Smooth muscle cell (in vitro differentiated cells): ENCODE data around the gene FTL. TPM values are rescaled to one million over a fixed set of nuclear protein-coding genes. Genes with fewer than 3 reads are reported as not detected.
A peak's percentile ranks its signal among the peaks of the same experiment; 100 is the strongest.

Source experiments
- DNase-seq: peaks from one replicate; lab custom pipeline; 2025; ENCODE audit not compliant: unreplicated experiment; lab: John Stamatoyannopoulos, UW
- H2AFZ ChIP-seq: fragments of 200-600 bp; sonication (generic); 2 replicates; pipeline ENCODE4 v1.6.0; 2016; ENCODE audit warnings: antibody characterized with exemption, low read depth, mild to moderate bottlenecking
- H3F3A ChIP-seq: fragments of 200-600 bp; sonication (generic); 2 replicates; pipeline ENCODE4 v1.6.0; 2017; ENCODE audit warnings: antibody characterized with exemption, low read depth
- H3K27ac ChIP-seq: fragments of 200-600 bp; sonication (generic); 2 replicates; pipeline ENCODE4 v1.5.1; 2016; ENCODE audit warnings: low read depth, mild to moderate bottlenecking
- H3K27me3 ChIP-seq: fragments of 200-600 bp; sonication (generic); 2 replicates; pipeline ENCODE4 v1.6.1; 2016; ENCODE audit warnings: low read depth, mild to moderate bottlenecking
- H3K36me3 ChIP-seq: fragments of 200-600 bp; sonication (generic); 2 replicates; pipeline ENCODE4 v1.5.1; 2016; ENCODE audit warnings: low read depth
- H3K4me1 ChIP-seq: fragments of 200-600 bp; sonication (generic); 2 replicates; pipeline ENCODE4 v1.5.1; 2016; ENCODE audit warnings: low read depth
- H3K4me2 ChIP-seq: fragments of 200-600 bp; sonication (generic); 2 replicates; pipeline ENCODE4 v1.6.0; 2016; ENCODE audit warnings: mild to moderate bottlenecking
- H3K4me3 ChIP-seq: fragments of 200-600 bp; sonication (generic); 2 replicates; pipeline ENCODE4 v1.5.1; 2016; ENCODE audit warnings: mild to moderate bottlenecking
- H3K79me2 ChIP-seq: fragments of 200-600 bp; sonication (generic); 2 replicates; pipeline ENCODE4 v1.6.0; 2016; ENCODE audit warnings: low read depth, mild to moderate bottlenecking
- H3K9ac ChIP-seq: fragments of 200-600 bp; sonication (generic); 2 replicates; pipeline ENCODE4 v1.6.0; 2016; ENCODE audit warnings: low read depth
- H3K9me3 ChIP-seq: fragments of 200-600 bp; sonication (generic); replicated peaks from 2 replicates; pipeline ENCODE4 v1.5.1; 2016; ENCODE audit warnings: low read depth
- H4K20me1 ChIP-seq: fragments of 200-600 bp; sonication (generic); 2 replicates; pipeline ENCODE4 v1.6.0; 2016; ENCODE audit warnings: low read depth
- WGBS: methylation state at CpG from one replicate; pipeline ENCODE4 v1.1.7; 2016; ENCODE audit warnings: low lambda C conversion rate; 5-methylcytosine and 5-hydroxymethylcytosine counted together
- polyA plus RNA-seq: library from polyadenylated mRNA; unstranded; fragments of >200 nt; fragmentation: Nextera tagmentation; extraction: Ambion mirVana; gene quantifications from 2 replicates; pipeline ENCODE4 v1.2.1, GENCODE V29; 2016
- total RNA-seq: library from RNA; depleted of rRNA; stranded (reverse); fragments of >200 nt; gene quantifications from 2 replicates; pipeline ENCODE4 v1.2.3, GENCODE V29; 2014
- TF ChIP-seq, protein P1 (sequence below): fragments of 200-600 bp; sonication (generic); IDR thresholded peaks from 2 replicates; pipeline ENCODE4 v1.5.1; 2017; ENCODE audit warnings: borderline replicate concordance, mild to moderate bottlenecking, antibody characterized with exemption; ENCODE audit not compliant: insufficient read depth, poor library complexity, severe bottlenecking

The FTL gene
- total and polyA plus RNA-seq, 2 experiments from 2014 or later = 5,904 to 12,053 TPM

GRCh38 chr19:48966541-48967345 is 1.6 kb downstream of the FTL start:
- H3K4me3 ChIP-seq = peak overlapping the region; percentile 86
- peak overlapping the region; percentile 68 for H3K27ac ChIP-seq
- no peak for DNase-seq
- TF ChIP-seq, protein P1, sequence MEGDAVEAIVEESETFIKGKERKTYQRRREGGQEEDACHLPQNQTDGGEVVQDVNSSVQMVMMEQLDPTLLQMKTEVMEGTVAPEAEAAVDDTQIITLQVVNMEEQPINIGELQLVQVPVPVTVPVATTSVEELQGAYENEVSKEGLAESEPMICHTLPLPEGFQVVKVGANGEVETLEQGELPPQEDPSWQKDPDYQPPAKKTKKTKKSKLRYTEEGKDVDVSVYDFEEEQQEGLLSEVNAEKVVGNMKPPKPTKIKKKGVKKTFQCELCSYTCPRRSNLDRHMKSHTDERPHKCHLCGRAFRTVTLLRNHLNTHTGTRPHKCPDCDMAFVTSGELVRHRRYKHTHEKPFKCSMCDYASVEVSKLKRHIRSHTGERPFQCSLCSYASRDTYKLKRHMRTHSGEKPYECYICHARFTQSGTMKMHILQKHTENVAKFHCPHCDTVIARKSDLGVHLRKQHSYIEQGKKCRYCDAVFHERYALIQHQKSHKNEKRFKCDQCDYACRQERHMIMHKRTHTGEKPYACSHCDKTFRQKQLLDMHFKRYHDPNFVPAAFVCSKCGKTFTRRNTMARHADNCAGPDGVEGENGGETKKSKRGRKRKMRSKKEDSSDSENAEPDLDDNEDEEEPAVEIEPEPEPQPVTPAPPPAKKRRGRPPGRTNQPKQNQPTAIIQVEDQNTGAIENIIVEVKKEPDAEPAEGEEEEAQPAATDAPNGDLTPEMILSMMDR = no peak
- peak overlapping the region; percentile 70 for H3K9ac ChIP-seq
- peak overlapping the region; percentile 88 for H3K4me2 ChIP-seq
- H3K36me3 ChIP-seq = no peaks in the 10 kb centered on the region
- 81% methylated on average over 10 of the region's 10 CpGs for WGBS
- H2AFZ ChIP-seq = no peak overlapping the region
- peaks cover 15% of the 10 kb centered on the region for H3K79me2 ChIP-seq
- H3F3A ChIP-seq = peaks cover 29% of the 10 kb centered on the region
- H3K4me1 ChIP-seq = peaks cover 25% of the 10 kb centered on the region
- H3K9me3 ChIP-seq = no peaks in the 10 kb centered on the region
- H4K20me1 ChIP-seq = peaks cover 53% of the 10 kb centered on the region
- H3K27me3 ChIP-seq = no peaks in the 10 kb centered on the region

GRCh38 chr19:48967346-48968178 is 2.5 kb downstream of the FTL start:
- TF ChIP-seq, protein P1 = no peak
- H3K79me2 ChIP-seq = peaks cover 15% of the 10 kb centered on the region
- H2AFZ ChIP-seq = no peak overlapping the region
- peaks cover 25% of the 10 kb centered on the region for H3K4me1 ChIP-seq
- H3K9me3 ChIP-seq = no peaks in the 10 kb centered on the region
- peak overlapping the region; percentile 68 for H3K27ac ChIP-seq
- H3F3A ChIP-seq = peaks cover 26% of the 10 kb centered on the region
- H3K4me2 ChIP-seq = peak overlapping the region; percentile 88
- peak overlapping the region; percentile 86 for H3K4me3 ChIP-seq
- H3K36me3 ChIP-seq = no peaks in the 10 kb centered on the region
- WGBS = 72% methylated on average over 14 of the region's 14 CpGs
- H3K9ac ChIP-seq = no peak overlapping the region
- H4K20me1 ChIP-seq = peaks cover 56% of the 10 kb centered on the region
- H3K27me3 ChIP-seq = no peaks in the 10 kb centered on the region
- DNase-seq = no peak

GRCh38 chr19:48968179-48968661 is 3.1 kb downstream of the FTL start:
- H3F3A ChIP-seq = peaks cover 29% of the 10 kb centered on the region

More at GRCh38 chr19:48968179-48968661, 3.1 kb downstream of the FTL start:
- H3K4me3 ChIP-seq = no peak overlapping the region
- H3K9me3 ChIP-seq = no peaks in the 10 kb centered on the region
- peak overlapping the region; percentile 29 for H3K27ac ChIP-seq
- peaks cover 23% of the 10 kb centered on the region for H3K4me1 ChIP-seq
- H3K79me2 ChIP-seq = peaks cover 15% of the 10 kb centered on the region
- DNase-seq = no peak
- H2AFZ ChIP-seq = no peak overlapping the region
- H3K9ac ChIP-seq = no peak overlapping the region
- peaks cover 56% of the 10 kb centered on the region for H4K20me1 ChIP-seq
- H3K36me3 ChIP-seq = no peaks in the 10 kb centered on the region
- 83% methylated on average over 4 of the region's 4 CpGs for WGBS
- TF ChIP-seq, protein P1 = no peak
- no peaks in the 10 kb centered on the region for H3K27me3 ChIP-seq
- H3K4me2 ChIP-seq = no peak overlapping the region
